HCT116 (cell line): ENCODE results near the gene SEPTIN5. TPM values are rescaled to one million over a fixed set of nuclear protein-coding genes. Genes with fewer than 3 reads are reported as not detected.

Source experiments
- ATAC-seq: fragments of 200-7000 bp; cut with Tn5 transposase; 2 replicates; pipeline ENCODE4 v1.9.1; 2020; ENCODE audit warnings: mild to moderate bottlenecking, moderate library complexity
- BruUV-seq: library from RNA; stranded (reverse); fragments of 400-500 nt; replicated peaks from 2 replicates; lab custom pipeline; 2021; lab: Mats Ljungman, UMichigan
- CTCF ChIA-PET: fragments of 300-600 bp; sonication (Branson Sonifier 250); formaldehyde crosslinking; loops from one replicate; lab custom pipeline; 2021; ENCODE audit warnings: antibody characterized with exemption; lab: Charles Lee
- POLR2A ChIA-PET: fragments of 300-600, 350-600 bp; sonication (Branson Sonifier 250); formaldehyde crosslinking; loops from one replicate; lab custom pipeline; 2021; ENCODE audit warnings: antibody characterized with exemption; lab: Charles Lee
- RAD21 ChIA-PET, 2 experiments: fragments of 300-600 bp; sonication (Branson Sonifier 250); formaldehyde crosslinking; loops; one replicate each; lab custom pipeline; 2023; ENCODE audit warnings: low total read pairs in 2 of 2; ENCODE audit not compliant: uncharacterized antibody in 2 of 2, unreplicated experiment in 2 of 2, low non-redundant PET in 1 of 2; lab: Charles Lee
- DNase-seq: peaks from one replicate; pipeline ENCODE4 v3.0.0-alpha.2; 2010; ENCODE audit warnings: low read depth, low spot score
- H2AFZ ChIP-seq: fragments of 200-600 bp; shearing (Covaris generic), sonication (generic); 2 replicates; pipeline ENCODE4 v1.6.1; 2017; ENCODE audit warnings: low read depth, mixed run types, mixed read lengths, antibody characterized with exemption, low read length; ENCODE audit not compliant: poor library complexity, severe bottlenecking
- H3K27ac ChIP-seq: 2 replicates; pipeline ENCODE4 v1.5.1; 2012; ENCODE audit warnings: low read depth, low read length
- H3K27me3 ChIP-seq: fragments of 200-600 bp; sonication (generic); 2 replicates; pipeline ENCODE4 v1.6.1; 2016; ENCODE audit warnings: mixed run types, low read length, mixed read lengths; ENCODE audit not compliant: insufficient read depth
- H3K36me3 ChIP-seq, 2 experiments: fragments of 200-500 bp in 1 of 2; fragments of 200-600 bp in 1 of 2; sonication (Bioruptor generic) in 1 of 2; sonication (generic) in 1 of 2; 2 replicates each; pipeline versions ENCODE4 v1.5.1 to v1.6.1; 2014 to 2016; ENCODE audit warnings: low read length in 2 of 2, inconsistent platforms in 1 of 2, mixed read lengths in 1 of 2, mixed run types in 1 of 2; ENCODE audit not compliant: insufficient read depth in 2 of 2, control insufficient read depth in 1 of 2
- H3K4me1 ChIP-seq, 2 experiments: fragments of 200-600 bp in 1 of 2; sonication (generic) in 1 of 2; 2 replicates each; pipeline versions ENCODE4 v1.5.1 to v1.6.1; 2012 to 2017; ENCODE audit warnings: low read length in 2 of 2, inconsistent platforms in 1 of 2, mild to moderate bottlenecking in 1 of 2, mixed read lengths in 1 of 2, mixed run types in 1 of 2, moderate library complexity in 1 of 2; ENCODE audit not compliant: insufficient read depth in 2 of 2, control insufficient read depth in 1 of 2
- H3K4me2 ChIP-seq: fragments of 200-600 bp; sonication (generic); 2 replicates; pipeline ENCODE4 v1.6.1; 2017; ENCODE audit warnings: mixed run types, low read length, mixed read lengths
- H3K4me3 ChIP-seq, 2 experiments: fragments of 200-600 bp in 1 of 2; sonication (generic) in 1 of 2; replicated peaks in 1 of 2; 2 replicates each; pipeline ENCODE4 v1.5.1; 2011 to 2016; ENCODE audit warnings: low read length in 2 of 2, control low read depth in 1 of 2, low read depth in 1 of 2, mild to moderate bottlenecking in 1 of 2, mixed read lengths in 1 of 2, mixed run types in 1 of 2
- H3K79me2 ChIP-seq: fragments of 200-600 bp; sonication (generic); 2 replicates; pipeline ENCODE4 v1.6.1; 2017; ENCODE audit warnings: mild to moderate bottlenecking, mixed run types, low read length, moderate library complexity, mixed read lengths; ENCODE audit not compliant: insufficient read depth
- H3K9ac ChIP-seq: fragments of 200-600 bp; sonication (generic); 2 replicates; pipeline ENCODE4 v1.6.1; 2016; ENCODE audit warnings: low read length, mixed read lengths
- H3K9me2 ChIP-seq: fragments of 200-600 bp; sonication (generic), shearing (Covaris generic); 2 replicates; pipeline ENCODE4 v1.6.1; 2017; ENCODE audit warnings: mixed run types, mild to moderate bottlenecking, moderate library complexity; ENCODE audit not compliant: insufficient read depth
- H3K9me3 ChIP-seq, 2 experiments: fragments of 200-500 bp in 1 of 2; fragments of 200-600 bp in 1 of 2; sonication (Bioruptor generic) in 1 of 2; sonication (generic) in 1 of 2; 2 replicates each; pipeline ENCODE4 v1.6.1; 2014 to 2017; ENCODE audit warnings: low read length in 2 of 2, mixed read lengths in 2 of 2, inconsistent platforms in 1 of 2, low read depth in 1 of 2, mild to moderate bottlenecking in 1 of 2, mixed run types in 1 of 2, moderate library complexity in 1 of 2; ENCODE audit not compliant: control insufficient read depth in 1 of 2, insufficient read depth in 1 of 2
- H4K20me1 ChIP-seq: fragments of 200-600 bp; sonication (generic), shearing (Covaris generic); 2 replicates; pipeline ENCODE4 v1.6.1; 2017; ENCODE audit warnings: mixed run types, mild to moderate bottlenecking, moderate library complexity; ENCODE audit not compliant: insufficient read depth
- ATF3 ChIP-seq: IDR thresholded peaks from 2 replicates; pipeline ENCODE4 v1.6.1; 2012
- EGR1 ChIP-seq: IDR thresholded peaks from 2 replicates; pipeline ENCODE4 v1.6.1; 2012; ENCODE audit warnings: low read depth
- ELF1 ChIP-seq: IDR thresholded peaks from 2 replicates; pipeline ENCODE4 v1.6.1; 2012; ENCODE audit warnings: low read depth, borderline replicate concordance
- EZH2 ChIP-seq: fragments of 200-600 bp; sonication (generic); IDR thresholded peaks from 2 replicates; pipeline ENCODE4 v1.6.1; 2017; ENCODE audit warnings: antibody characterized with exemption, mixed run types
- EZH2phosphoT487 ChIP-seq: fragments of 200-600 bp; IDR thresholded peaks from 2 replicates; pipeline ENCODE4 v1.6.1; 2018; ENCODE audit warnings: antibody characterized with exemption, borderline replicate concordance
- FOSL1 ChIP-seq: IDR thresholded peaks from 2 replicates; pipeline ENCODE4 v1.6.1; 2012; ENCODE audit warnings: low read depth
- JUND ChIP-seq: IDR thresholded peaks from 2 replicates; pipeline ENCODE4 v1.6.1; 2012
- MAX ChIP-seq: IDR thresholded peaks from 2 replicates; pipeline ENCODE4 v1.6.1; 2012
- POLR2A ChIP-seq: IDR thresholded peaks from 2 replicates; pipeline ENCODE4 v1.7.0; 2011; ENCODE audit warnings: borderline replicate concordance; ENCODE audit not compliant: insufficient read depth, insufficient read length; ENCODE audit errors: extremely low read depth
- POLR2AphosphoS5 ChIP-seq: IDR thresholded peaks from 2 replicates; pipeline ENCODE4 v1.6.1; 2011; ENCODE audit warnings: mild to moderate bottlenecking, low read depth, low read length, moderate library complexity
- RAD21 ChIP-seq: IDR thresholded peaks from 2 replicates; pipeline ENCODE4 v1.6.1; 2012; ENCODE audit warnings: low read depth, mild to moderate bottlenecking
- REST ChIP-seq: IDR thresholded peaks from 2 replicates; pipeline ENCODE4 v1.6.1; 2012; ENCODE audit warnings: low read depth
- SIN3A ChIP-seq: IDR thresholded peaks from 2 replicates; pipeline ENCODE4 v1.6.1; 2012; ENCODE audit warnings: low read depth
- SRF ChIP-seq: IDR thresholded peaks from 2 replicates; pipeline ENCODE4 v1.6.1; 2012; ENCODE audit warnings: low read depth
- TCF7L2 ChIP-seq: IDR thresholded peaks from 2 replicates; pipeline ENCODE4 v1.7.0; 2011; ENCODE audit warnings: borderline replicate concordance, inconsistent platforms; ENCODE audit not compliant: insufficient read depth, insufficient read length; ENCODE audit errors: extremely low read depth
- YY1 ChIP-seq: IDR thresholded peaks from 2 replicates; pipeline ENCODE4 v1.6.1; 2011; ENCODE audit warnings: low read length, low read depth, moderate library complexity, mild to moderate bottlenecking; ENCODE audit not compliant: insufficient replicate concordance; ENCODE audit errors: extremely low read depth
- ZFX ChIP-seq: fragments of 450-650 bp; IDR thresholded peaks from 2 replicates; pipeline ENCODE4 v1.6.1; 2017
- ZNF274 ChIP-seq: fragments of 200-500 bp; sonication (Bioruptor generic); IDR thresholded peaks from 2 replicates; pipeline ENCODE4 v1.6.1; 2014; ENCODE audit warnings: mild to moderate bottlenecking, low read depth, low read length, inconsistent platforms
- intact Hi-C: fragments of 100-400 bp; cut with micrococcal nuclease; formaldehyde crosslinking; loops from 2 replicates; pipeline ENCODE4 v1.10.0; 2022
- total RNA-seq: library from RNA; stranded (reverse); gene quantifications from one replicate; pipeline ENCODE4 v1.2.1, GENCODE V29; 2021; ENCODE audit not compliant: unreplicated experiment

Gene SEPTIN5
- total RNA-seq, 1 experiment from 2014 or later: 9.0 TPM

GRCh38 chr22:19719050-19719482, 4.8 kb downstream of the SEPTIN5 start (continued):
- no peak for TF ChIP-seq SRF
- TF ChIP-seq ATF3: no peak
- TF ChIP-seq REST: no peak
- no peak for TF ChIP-seq FOSL1

- intact Hi-C loops: loop anchor here (5.0 to 10.0 kb wide), 2 partner anchors 37 to 425 kb away; partner anchors contain the start of gene CLTCL1
- Histone ChIP-seq H4K20me1 (no peaks in the 10 kb centered on the region), H3K9me3 (no peaks in the 10 kb centered on the region)
These were observed 5.3 kb downstream of the SEPTIN5 start for GRCh38 chr22:19719488-19720021.

More at GRCh38 chr22:19719488-19720021, 5.3 kb downstream of the SEPTIN5 start:
- CTCF ChIA-PET: interaction anchor here (1.1 kb wide), 1 partner anchor 11 kb away, joined by 3 read pairs; no protein-coding TSS in a partner anchor
- H3K36me3 ChIP-seq: no peaks in the 10 kb centered on the region; a peak in 1 of 4 replicates
- RAD21 ChIA-PET: no interaction called here
- POLR2A ChIA-PET: interaction anchor here (0.8 kb wide), 1 partner anchor 88 kb away, joined by 3 read pairs; no protein-coding TSS in a partner anchor
- no peak overlapping the region for H3K4me3 ChIP-seq
- H2AFZ ChIP-seq: no peak overlapping the region
- no peak overlapping the region for H3K9ac ChIP-seq
- no TSS peak for BruUV-seq
- H3K27ac ChIP-seq: no peak overlapping the region
- DNase-seq (no peak), ATAC-seq (no peak)
- H3K27me3 ChIP-seq: no peaks in the 10 kb centered on the region
- no peaks in the 10 kb centered on the region for H3K79me2 ChIP-seq
- no peak overlapping the region for H3K4me2 ChIP-seq
- peaks cover 17 to 38% of the 10 kb centered on the region in 2 experiments for H3K4me1 ChIP-seq
- no peak for TF ChIP-seq EGR1
- no peak for TF ChIP-seq FOSL1
- no peak for TF ChIP-seq EZH2
- no peak for TF ChIP-seq ZNF274
- no peak for TF ChIP-seq ZFX
- no peak for TF ChIP-seq EZH2phosphoT487
- no peak for TF ChIP-seq TCF7L2
- no peak for TF ChIP-seq JUND
- TF ChIP-seq SRF: no peak
- no peak for TF ChIP-seq ATF3
- TF ChIP-seq ELF1: no peak
- TF ChIP-seq MAX: no peak
- TF ChIP-seq POLR2AphosphoS5: no peak
- TF ChIP-seq YY1: no peak
- TF ChIP-seq POLR2A: no peak
- no peak for TF ChIP-seq SIN3A
- TF ChIP-seq RAD21: no peak
- no peaks in the 10 kb centered on the region for H3K9me2 ChIP-seq
